H1 (cell line): Measurements from ENCODE around the gene INPP5A. TPM values are rescaled to one million over a fixed set of nuclear protein-coding genes. Genes with fewer than 3 reads are reported as not detected.

ENCODE experiments used
- BACH1 ChIP-seq: IDR thresholded peaks from 2 replicates; pipeline ENCODE4 v1.6.1; 2012; ENCODE audit warnings: low read length, improper control_type of control experiment
- CHD7 ChIP-seq: fragments of 300-600 bp; sonication (generic); IDR thresholded peaks from 2 replicates; pipeline ENCODE4 v1.7.1; 2012; ENCODE audit warnings: low read length, moderate library complexity, mild to moderate bottlenecking, inconsistent platforms; ENCODE audit not compliant: insufficient replicate concordance
- E2F6 ChIP-seq: IDR thresholded peaks from 2 replicates; pipeline ENCODE4 v1.6.1; 2012; ENCODE audit warnings: inconsistent platforms
- EZH2 ChIP-seq: fragments of 200-600 bp; sonication (generic); IDR thresholded peaks from 2 replicates; pipeline ENCODE4 v1.7.1; 2012; ENCODE audit warnings: low read depth, mild to moderate bottlenecking, moderate library complexity, low read length, inconsistent platforms; ENCODE audit not compliant: severe bottlenecking
- GTF2F1 ChIP-seq: IDR thresholded peaks from 2 replicates; pipeline ENCODE4 v1.6.1; 2012; ENCODE audit warnings: low read depth, low read length, improper control_type of control experiment, borderline replicate concordance
- JUND ChIP-seq: IDR thresholded peaks from 2 replicates; pipeline ENCODE4 v1.6.1; 2011; ENCODE audit warnings: mild to moderate bottlenecking, improper control_type of control experiment, low read length
- KDM4A ChIP-seq: IDR thresholded peaks from one replicate; pipeline ENCODE4 v1.7.1; 2012; ENCODE audit warnings: low read depth, mild to moderate bottlenecking, moderate library complexity, low read length, inconsistent platforms; ENCODE audit not compliant: severe bottlenecking
- POLR2A ChIP-seq, 2 experiments: IDR thresholded peaks; 1 replicate in 1 of 2; 2 replicates in 1 of 2; pipeline ENCODE4 v1.6.1; 2011; ENCODE audit warnings: low read depth in 2 of 2, low read length in 2 of 2, mild to moderate bottlenecking in 2 of 2; ENCODE audit errors: control extremely low read depth in 1 of 2
- TAF7 ChIP-seq: optimal IDR thresholded peaks from 2 replicates; pipeline ENCODE3; 2011; ENCODE audit warnings: low read depth, mild to moderate bottlenecking, inconsistent platforms, low read length, moderate library complexity, borderline replicate concordance
- TEAD4 ChIP-seq: IDR thresholded peaks from 2 replicates; pipeline ENCODE4 v1.6.1; 2012; ENCODE audit warnings: low read depth, low read length, inconsistent platforms, mixed read lengths
- ZNF274 ChIP-seq: IDR thresholded peaks from 2 replicates; pipeline ENCODE4 v1.7.0; 2012; ENCODE audit warnings: low read length, borderline replicate concordance; ENCODE audit errors: extremely low read depth
- polyA plus RNA-seq, 7 experiments: library from polyadenylated mRNA; depleted of rRNA in 3 of 7; stranded (reverse) in 5 of 7; unstranded in 2 of 7; fragments of >200 nt in 5 of 7; fragments of 200-250 nt in 2 of 7; gene quantifications; 1 replicate in 5 of 7; 2 replicates in 1 of 7; 4 replicates in 1 of 7; pipeline versions ENCODE4 v1.2.1 to v1.2.3, GENCODE V29; 2011 to 2013; ENCODE audit warnings: missing spikeins in 2 of 7, mixed read lengths in 2 of 7
- total RNA-seq: library from RNA; stranded (reverse); fragmentation: NEBNext Ultra II Directional; extraction: Animal tissue kit (Norgen Biotek cat#: 25700); gene quantifications from 2 replicates; pipeline ENCODE4 v1.2.1, GENCODE V29; 2021

The INPP5A gene
- total and polyA plus RNA-seq, 2 of the 8 experiments (the other 6 are each of a cell fraction or from before 2014, with no cell fraction given): 19.7 to 27.5 TPM

GRCh38 chr10:132749371-132749795 is 211.8 kb downstream of the INPP5A start (continued):
- TF ChIP-seq CHD7: no peak
- TF ChIP-seq JUND: no peak
- TF ChIP-seq TAF7: no peak
- TF ChIP-seq TEAD4: no peak
- TF ChIP-seq POLR2A (IDR thresholded peaks at IDR 0.05; ENCODE audit: control extremely low read depth in 1 of 2, low read depth in 2 of 2, low read length in 2 of 2): no peak
- TF ChIP-seq BACH1: no peak
- no peak for TF ChIP-seq E2F6
- TF ChIP-seq KDM4A: no peak
- no peak for TF ChIP-seq EZH2
- no peak for TF ChIP-seq ZNF274
- TF ChIP-seq GTF2F1: no peak
